ENCODE results near the gene C1QC. TPM values are rescaled to one million over a fixed set of nuclear protein-coding genes. Genes with fewer than 3 reads are reported as not detected.
"Not testable (repeated sequence)": the region's sequence is repeated elsewhere in the genome, so short reads cannot be mapped to it uniquely, and the experiment has no call there.

Gene C1QC
- total and polyA plus RNA-seq, 5 donors, result 32.7 to 196 (median 109) TPM

- Histone ChIP-seq H3K4me1 (ENCODE audit: control insufficient read depth, insufficient read depth, low read length) (no peaks in the 10 kb centered on the region), H3K4me3 (ENCODE audit: low read length) (no peak overlapping the region), H3K27me3 (ENCODE audit: control insufficient read depth, insufficient read depth) (no peaks in the 10 kb centered on the region), H3K27ac (ENCODE audit: low read length) (no peak overlapping the region), H3K9me3 (ENCODE audit: control insufficient read depth, low read length) (no peaks in the 10 kb centered on the region)
- DNase-seq, result no peak
- intact Hi-C loops (cut with DNase I), result loop anchor here in 1 of 4 donors (10.0 kb wide), 1 partner anchor 264 kb away; no protein-coding TSS in a partner anchor
- 51% methylated on average over 12 of the region's 12 CpGs for whole genome bisulfite sequencing
- ATAC-seq, result no peak
Observed at GRCh38 chr1:22670352-22670975, 27.0 kb downstream of the C1QC start.

- H3K4me1 ChIP-seq (ENCODE audit: control insufficient read depth, insufficient read depth, low read length), result no peaks in the 10 kb centered on the region
- no peak for DNase-seq
- ATAC-seq, result no peak
- H3K27me3 ChIP-seq (ENCODE audit: control insufficient read depth, insufficient read depth), result no peaks in the 10 kb centered on the region
- H3K9me3 ChIP-seq (ENCODE audit: control insufficient read depth, low read length), result no peaks in the 10 kb centered on the region
- H3K27ac ChIP-seq (ENCODE audit: low read length), result no peak overlapping the region
- WGBS, result 84% methylated on average over 4 of the region's 4 CpGs
- no peak overlapping the region for H3K4me3 ChIP-seq (ENCODE audit: low read length)
- intact Hi-C loops (cut with DNase I), result loop anchor here in 1 of 4 donors (10.0 kb wide), 1 partner anchor 263 kb away; no protein-coding TSS in a partner anchor
Observed at GRCh38 chr1:22671999-22672398, 28.6 kb downstream of the C1QC start.

- Histone ChIP-seq H3K27me3 (ENCODE audit: control insufficient read depth, insufficient read depth) (no peaks in the 10 kb centered on the region), H3K4me3 (ENCODE audit: low read length) (no peak overlapping the region), H3K27ac (ENCODE audit: low read length) (no peak overlapping the region), H3K9me3 (ENCODE audit: control insufficient read depth, low read length) (no peaks in the 10 kb centered on the region), H3K4me1 (ENCODE audit: control insufficient read depth, insufficient read depth, low read length) (no peaks in the 10 kb centered on the region)
- intact Hi-C loops (cut with DNase I), result loop anchor here in 2 of 4 donors (2.0 to 10.0 kb wide), 2 partner anchors 257 to 261 kb away; no protein-coding TSS in a partner anchor
- 16% methylated on average over 17 of the region's 17 CpGs for WGBS
- no peak for ATAC-seq
- peak in 2 of 3 donors; percentile 72 to 84 for DNase-seq
Observed at GRCh38 chr1:22673486-22674409, 30.3 kb downstream of the C1QC start.

GRCh38 chr1:22674410-22674749 is 30.9 kb downstream of the C1QC start:
- DNase-seq (no peak), ATAC-seq (no peak)
- WGBS, result 30% methylated on average over 1 of the region's 1 CpG
- Histone ChIP-seq H3K4me1 (ENCODE audit: control insufficient read depth, insufficient read depth, low read length) (no peaks in the 10 kb centered on the region), H3K9me3 (ENCODE audit: control insufficient read depth, low read length) (no peaks in the 10 kb centered on the region), H3K27me3 (ENCODE audit: control insufficient read depth, insufficient read depth) (no peaks in the 10 kb centered on the region), H3K27ac (ENCODE audit: low read length) (no peak overlapping the region), H3K4me3 (ENCODE audit: low read length) (no peak overlapping the region)
- intact Hi-C loops (cut with DNase I), result loop anchor here in 2 of 4 donors (2.0 to 10.0 kb wide), 2 partner anchors 256 to 260 kb away; no protein-coding TSS in a partner anchor

GRCh38 chr1:22676151-22676550 is 32.7 kb downstream of the C1QC start:
- ATAC-seq; H3K4me3 ChIP-seq (ENCODE audit: low read length); H3K27ac ChIP-seq (ENCODE audit: low read length); H3K4me1 ChIP-seq (ENCODE audit: control insufficient read depth, insufficient read depth, low read length); H3K9me3 ChIP-seq (ENCODE audit: control insufficient read depth, low read length); DNase-seq; H3K27me3 ChIP-seq (ENCODE audit: control insufficient read depth, insufficient read depth): not testable (repeated sequence)
- 90% methylated on average over 15 of the region's 15 CpGs for WGBS
- intact Hi-C loops (cut with DNase I), result loop anchor here in 1 of 4 donors (10.0 kb wide), 1 partner anchor 259 kb away; no protein-coding TSS in a partner anchor

- no peak for DNase-seq
- no peak overlapping the region for H3K27ac ChIP-seq (ENCODE audit: low read length)
- no peaks in the 10 kb centered on the region for H3K4me1 ChIP-seq (ENCODE audit: control insufficient read depth, insufficient read depth, low read length)
- ATAC-seq, result no peak
- intact Hi-C loops (cut with DNase I), result loop anchor here in 1 of 4 donors (10.0 kb wide), 1 partner anchor 258 kb away; no protein-coding TSS in a partner anchor
- no peaks in the 10 kb centered on the region for H3K27me3 ChIP-seq (ENCODE audit: control insufficient read depth, insufficient read depth)
- H3K9me3 ChIP-seq (ENCODE audit: control insufficient read depth, low read length), result no peaks in the 10 kb centered on the region
- no peak overlapping the region for H3K4me3 ChIP-seq (ENCODE audit: low read length)
- 71% methylated on average over 37 of the region's 37 CpGs for WGBS
Observed at GRCh38 chr1:22676916-22677583, 33.6 kb downstream of the C1QC start.

- Histone ChIP-seq H3K4me1 (ENCODE audit: control insufficient read depth, insufficient read depth, low read length) (no peaks in the 10 kb centered on the region), H3K27me3 (ENCODE audit: control insufficient read depth, insufficient read depth) (no peaks in the 10 kb centered on the region), H3K9me3 (ENCODE audit: control insufficient read depth, low read length) (no peaks in the 10 kb centered on the region), H3K4me3 (ENCODE audit: low read length) (no peak overlapping the region), H3K27ac (ENCODE audit: low read length) (no peak overlapping the region)
- 74% methylated on average over 13 of the region's 13 CpGs for WGBS
- intact Hi-C loops (cut with DNase I), result loop anchor here in 1 of 4 donors (10.0 kb wide), 1 partner anchor 257 kb away; no protein-coding TSS in a partner anchor
- DNase-seq (no peak), ATAC-seq (no peak)
Observed at GRCh38 chr1:22677931-22678896, 34.8 kb downstream of the C1QC start.

GRCh38 chr1:22680726-22681125 is 37.3 kb downstream of the C1QC start:
- H3K4me3 ChIP-seq (ENCODE audit: low read length), result no peak overlapping the region
- no peaks in the 10 kb centered on the region for H3K4me1 ChIP-seq (ENCODE audit: control insufficient read depth, insufficient read depth, low read length)
- ATAC-seq (no peak), DNase-seq (no peak)
- WGBS, result 68% methylated on average over 9 of the region's 9 CpGs
- no peaks in the 10 kb centered on the region for H3K9me3 ChIP-seq (ENCODE audit: control insufficient read depth, low read length)
- no peak overlapping the region for H3K27ac ChIP-seq (ENCODE audit: low read length)
- intact Hi-C loops (cut with DNase I), result no loop called here
- no peaks in the 10 kb centered on the region for H3K27me3 ChIP-seq (ENCODE audit: control insufficient read depth, insufficient read depth)

GRCh38 chr1:22681556-22682276 is 38.3 kb downstream of the C1QC start:
- Histone ChIP-seq H3K9me3 (ENCODE audit: control insufficient read depth, low read length) (no peaks in the 10 kb centered on the region), H3K4me1 (ENCODE audit: control insufficient read depth, insufficient read depth, low read length) (no peaks in the 10 kb centered on the region), H3K4me3 (ENCODE audit: low read length) (no peak overlapping the region), H3K27me3 (ENCODE audit: control insufficient read depth, insufficient read depth) (no peaks in the 10 kb centered on the region), H3K27ac (ENCODE audit: low read length) (no peak overlapping the region)
- DNase-seq, result no peak
- intact Hi-C loops (cut with DNase I), result no loop called here
- 79% methylated on average over 15 of the region's 15 CpGs for WGBS
- ATAC-seq, result no peak

Measured in right cardiac atrium (tissue), 5 donors.